ENCODE data around the gene SYT6. TPM values are rescaled to one million over a fixed set of nuclear protein-coding genes. Genes with fewer than 3 reads are reported as not detected.

The SYT6 gene
- polyA plus RNA-seq, 4 donors, result 0.04 to 0.54 (median 0.18) TPM; not detected in 1

DNA sequence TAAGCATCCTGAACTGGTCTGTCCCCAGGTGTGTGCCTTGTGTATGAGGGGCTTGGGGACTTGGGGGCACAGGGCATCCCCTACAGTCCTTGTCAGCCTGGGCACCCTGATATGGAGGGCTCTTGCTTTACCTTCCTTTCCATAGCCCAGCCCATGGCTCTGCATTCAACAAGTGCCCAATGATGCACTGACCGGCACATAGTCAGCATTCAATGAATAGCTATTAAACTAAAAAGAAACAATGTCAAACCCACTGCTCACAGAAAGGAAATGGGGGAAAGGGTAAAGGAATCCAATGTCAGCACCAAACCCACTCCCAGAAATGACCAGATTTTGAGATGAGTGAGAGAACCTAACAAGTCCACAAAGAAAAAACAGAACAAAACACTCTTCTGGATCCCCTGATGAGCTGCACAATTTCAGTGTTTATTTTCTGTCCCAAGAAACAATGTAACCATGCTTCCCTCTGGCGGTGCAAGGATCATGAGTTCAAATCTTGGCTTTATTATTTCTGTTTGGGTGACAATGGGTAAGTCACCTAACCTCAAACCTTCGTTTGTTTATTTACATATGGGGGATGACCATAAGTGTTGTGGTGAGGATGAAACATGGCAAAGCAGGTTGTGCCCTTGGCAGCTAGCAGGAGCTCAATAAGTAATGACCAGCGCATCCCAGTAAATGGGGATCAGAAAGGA lies 22.0 kb downstream of the SYT6 start:
- Histone ChIP-seq H3K36me3 (ENCODE audit: control insufficient read depth in 3 of 3, insufficient read depth in 2 of 3, low read depth in 1 of 3, low read length in 3 of 3) (no peaks in the 10 kb centered on the region), H3K27ac (ENCODE audit: low read depth in 1 of 3, low read length in 2 of 3) (no peak overlapping the region), H3K4me3 (ENCODE audit: low read depth in 1 of 3, low read length in 3 of 3) (no peak overlapping the region), H3K4me1 (ENCODE audit: control insufficient read depth in 3 of 3, insufficient read depth in 2 of 3, low read depth in 1 of 3, low read length in 2 of 3) (no peaks in the 10 kb centered on the region), H3K9me3 (ENCODE audit: control insufficient read depth in 2 of 2, insufficient read depth in 1 of 2, low read depth in 1 of 2, low read length in 1 of 2) (no peaks in the 10 kb centered on the region), H3K27me3 (ENCODE audit: control insufficient read depth in 3 of 3, insufficient read depth in 3 of 3, low read length in 3 of 3) (no peaks in the 10 kb centered on the region)
- no peak for DNase-seq
- no peak for FAIRE-seq
- WGBS, 3 donors, result 84 to 89% (median 88%) methylated on average over 4 of the region's 4 CpGs

DNA sequence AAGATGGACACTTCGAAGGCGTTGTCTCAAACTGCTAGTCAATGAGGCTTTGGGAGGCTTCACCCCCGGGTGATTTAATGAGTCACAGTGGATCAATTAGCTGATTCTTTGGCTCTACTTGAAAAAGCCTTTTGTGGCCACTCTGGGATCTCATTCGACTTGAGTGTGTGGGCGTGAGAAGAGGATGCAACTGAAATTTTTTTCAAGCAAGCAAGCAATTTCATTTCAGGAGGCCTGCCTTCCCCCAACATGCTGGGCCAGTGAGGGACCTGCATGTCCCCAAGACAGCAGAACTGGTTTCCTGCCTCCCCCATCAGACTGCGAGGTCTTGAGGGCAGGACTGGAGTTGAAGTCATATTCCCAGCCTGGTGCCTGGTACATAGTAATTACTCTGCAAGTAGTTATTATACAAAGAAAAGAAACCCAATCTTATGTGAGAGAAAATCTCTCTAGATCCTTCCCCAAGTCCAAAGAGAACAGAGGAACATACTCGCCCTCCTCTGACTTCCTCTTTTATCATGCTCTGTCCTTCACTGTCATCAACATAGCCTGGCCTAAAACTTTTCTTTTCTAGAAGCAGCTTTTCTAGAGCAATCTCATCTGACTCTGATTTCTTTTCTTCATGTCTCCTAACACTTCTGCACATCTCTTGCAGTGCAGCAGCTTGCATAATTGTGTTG lies 22.7 kb downstream of the SYT6 start:
- DNase-seq (no peak), FAIRE-seq (no peak)
- Histone ChIP-seq H3K36me3 (ENCODE audit: control insufficient read depth in 3 of 3, insufficient read depth in 2 of 3, low read depth in 1 of 3, low read length in 3 of 3) (no peaks in the 10 kb centered on the region), H3K4me3 (ENCODE audit: low read depth in 1 of 3, low read length in 3 of 3) (no peak overlapping the region), H3K27ac (ENCODE audit: low read depth in 1 of 3, low read length in 2 of 3) (no peak overlapping the region), H3K27me3 (ENCODE audit: control insufficient read depth in 3 of 3, insufficient read depth in 3 of 3, low read length in 3 of 3) (no peaks in the 10 kb centered on the region), H3K4me1 (ENCODE audit: control insufficient read depth in 3 of 3, insufficient read depth in 2 of 3, low read depth in 1 of 3, low read length in 2 of 3) (no peaks in the 10 kb centered on the region), H3K9me3 (ENCODE audit: control insufficient read depth in 2 of 2, insufficient read depth in 1 of 2, low read depth in 1 of 2, low read length in 1 of 2) (no peaks in the 10 kb centered on the region)
- WGBS, 3 donors, result 69 to 73% (median 71%) methylated on average over 7 of the region's 7 CpGs

DNA sequence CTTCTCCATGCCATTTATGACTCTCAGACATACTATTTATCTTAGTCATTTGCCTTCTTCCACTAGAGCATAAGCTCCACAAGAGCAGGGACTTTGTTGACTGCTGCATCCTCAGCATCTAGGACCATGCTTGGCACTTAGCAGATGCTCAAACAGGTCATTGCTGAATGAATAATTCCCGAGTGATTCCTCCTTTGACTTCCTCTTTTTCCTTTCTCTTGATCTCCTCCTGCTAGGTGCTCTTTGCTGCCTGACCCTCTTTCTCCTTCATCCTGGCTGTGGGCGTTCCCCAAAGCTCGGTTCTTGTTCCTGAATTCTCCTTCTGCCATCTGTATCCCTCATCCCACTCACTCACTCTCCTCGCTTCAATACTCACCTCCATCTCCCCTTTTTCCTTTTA lies 23.5 kb downstream of the SYT6 start:
- DNase-seq (no peak), FAIRE-seq (no peak)
- Histone ChIP-seq H3K27ac (ENCODE audit: low read depth in 1 of 3, low read length in 2 of 3) (no peak overlapping the region), H3K4me3 (ENCODE audit: low read depth in 1 of 3, low read length in 3 of 3) (no peak overlapping the region), H3K4me1 (ENCODE audit: control insufficient read depth in 3 of 3, insufficient read depth in 2 of 3, low read depth in 1 of 3, low read length in 2 of 3) (no peaks in the 10 kb centered on the region), H3K27me3 (ENCODE audit: control insufficient read depth in 3 of 3, insufficient read depth in 3 of 3, low read length in 3 of 3) (no peaks in the 10 kb centered on the region), H3K36me3 (ENCODE audit: control insufficient read depth in 3 of 3, insufficient read depth in 2 of 3, low read depth in 1 of 3, low read length in 3 of 3) (no peaks in the 10 kb centered on the region), H3K9me3 (ENCODE audit: control insufficient read depth in 2 of 2, insufficient read depth in 1 of 2, low read depth in 1 of 2, low read length in 1 of 2) (no peaks in the 10 kb centered on the region)
- WGBS, 3 donors, result 83 to 85% (median 85%) methylated on average over 4 of the region's 4 CpGs

DNA sequence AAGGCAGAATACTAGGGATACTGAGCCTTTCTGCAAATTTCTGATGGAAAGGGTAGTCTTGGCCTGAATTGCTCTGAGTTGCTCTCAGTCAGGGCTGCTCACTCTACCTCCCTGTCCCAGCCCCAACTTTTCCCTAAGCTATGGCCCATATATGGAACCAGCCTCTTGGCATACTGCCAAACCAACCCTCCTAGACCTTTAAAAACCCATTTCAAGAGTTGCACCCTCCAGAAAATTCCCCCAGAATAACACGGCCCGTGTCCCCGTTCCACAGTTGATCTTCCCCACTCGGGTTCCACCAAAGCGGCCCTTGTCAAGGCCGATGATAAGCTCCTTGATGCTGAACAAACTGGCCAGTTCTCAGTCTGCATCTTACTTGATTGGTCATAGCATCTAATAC lies 25.4 kb downstream of the SYT6 start:
- Histone ChIP-seq H3K27me3 (ENCODE audit: control insufficient read depth in 3 of 3, insufficient read depth in 3 of 3, low read length in 3 of 3) (no peaks in the 10 kb centered on the region), H3K36me3 (ENCODE audit: control insufficient read depth in 3 of 3, insufficient read depth in 2 of 3, low read depth in 1 of 3, low read length in 3 of 3) (no peaks in the 10 kb centered on the region), H3K9me3 (ENCODE audit: control insufficient read depth in 2 of 2, insufficient read depth in 1 of 2, low read depth in 1 of 2, low read length in 1 of 2) (no peaks in the 10 kb centered on the region), H3K4me1 (ENCODE audit: control insufficient read depth in 3 of 3, insufficient read depth in 2 of 3, low read depth in 1 of 3, low read length in 2 of 3) (no peaks in the 10 kb centered on the region), H3K4me3 (ENCODE audit: low read depth in 1 of 3, low read length in 3 of 3) (no peak overlapping the region), H3K27ac (ENCODE audit: low read depth in 1 of 3, low read length in 2 of 3) (no peak overlapping the region)
- DNase-seq (no peak), FAIRE-seq (no peak)
- 77 to 91% (median 78%) methylated on average over 6 of the region's 6 CpGs for WGBS, 3 donors

DNA sequence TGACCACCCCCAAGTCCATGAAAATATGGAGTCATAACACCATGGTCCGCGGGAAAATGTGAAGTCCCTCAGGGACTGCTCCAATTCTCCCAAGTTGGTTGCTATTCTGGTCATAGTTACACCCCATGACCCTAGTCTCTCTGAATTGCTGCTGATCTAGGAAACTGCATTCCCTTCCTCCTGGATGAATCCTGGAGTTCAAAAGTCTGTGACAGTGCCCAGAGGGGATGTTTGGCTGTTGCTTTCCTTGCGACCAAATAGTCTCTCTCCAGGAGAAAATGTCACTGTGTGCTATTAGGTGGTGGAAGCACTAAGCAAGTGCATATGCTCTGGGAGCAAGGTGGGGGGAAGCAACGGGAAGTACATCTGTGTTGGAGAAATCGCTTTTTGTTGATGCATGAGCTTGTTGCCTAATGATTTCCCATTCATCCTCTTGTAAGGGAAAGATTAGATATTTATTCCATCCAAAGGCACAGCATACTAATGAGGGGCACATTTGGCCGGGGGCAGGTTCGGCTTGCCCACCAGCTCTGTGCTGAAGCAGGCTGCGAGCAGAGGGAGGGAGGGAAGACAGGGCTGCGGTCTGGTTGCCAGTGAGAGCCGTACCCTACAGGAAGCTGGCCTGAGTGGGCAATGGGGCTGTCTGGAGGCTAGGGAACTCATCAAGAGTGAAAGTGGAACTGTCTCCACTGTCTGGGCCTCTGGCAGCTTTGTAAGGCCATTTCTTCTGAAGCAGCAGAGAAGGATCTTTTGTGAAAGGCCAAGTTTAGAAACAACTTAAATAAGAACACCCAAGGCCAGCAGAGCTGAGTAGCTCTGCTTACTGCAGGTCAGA lies 27.2 kb downstream of the SYT6 start:
- H3K4me3 ChIP-seq (ENCODE audit: low read depth in 1 of 3, low read length in 3 of 3), result no peak overlapping the region
- H3K27ac ChIP-seq (ENCODE audit: low read depth in 1 of 3, low read length in 2 of 3), result no peak overlapping the region
- H3K36me3 ChIP-seq (ENCODE audit: control insufficient read depth in 3 of 3, insufficient read depth in 2 of 3, low read depth in 1 of 3, low read length in 3 of 3), result no peaks in the 10 kb centered on the region
- H3K9me3 ChIP-seq (ENCODE audit: control insufficient read depth in 2 of 2, insufficient read depth in 1 of 2, low read depth in 1 of 2, low read length in 1 of 2), result no peaks in the 10 kb centered on the region
- DNase-seq (no peak), FAIRE-seq (no peak)
- 70 to 88% (median 77%) methylated on average over 10 of the region's 10 CpGs for WGBS, 3 donors
- no peaks in the 10 kb centered on the region for H3K27me3 ChIP-seq (ENCODE audit: control insufficient read depth in 3 of 3, insufficient read depth in 3 of 3, low read length in 3 of 3)
- H3K4me1 ChIP-seq (ENCODE audit: control insufficient read depth in 3 of 3, insufficient read depth in 2 of 3, low read depth in 1 of 3, low read length in 2 of 3), result no peaks in the 10 kb centered on the region

DNA sequence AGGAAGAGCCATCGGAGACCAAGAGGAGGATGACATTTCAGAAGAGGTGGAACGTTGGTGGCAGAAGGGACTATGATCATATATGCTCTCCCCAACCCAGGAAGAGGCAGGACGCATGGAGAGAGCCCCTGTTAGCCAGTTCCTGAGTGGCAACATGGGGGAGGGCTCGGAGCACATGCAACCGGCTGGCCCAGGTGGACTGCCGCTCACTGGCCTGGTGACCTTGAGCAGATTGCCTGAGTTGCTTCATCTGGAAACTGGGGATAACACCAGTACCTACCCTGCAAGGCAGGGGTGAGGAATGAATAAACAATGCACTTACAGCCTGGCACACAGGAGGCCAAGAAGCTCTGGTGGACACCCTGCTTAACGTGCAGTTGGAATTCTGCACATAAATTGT lies 29.0 kb downstream of the SYT6 start:
- Histone ChIP-seq H3K9me3 (ENCODE audit: control insufficient read depth in 2 of 2, insufficient read depth in 1 of 2, low read depth in 1 of 2, low read length in 1 of 2) (no peaks in the 10 kb centered on the region), H3K36me3 (ENCODE audit: control insufficient read depth in 3 of 3, insufficient read depth in 2 of 3, low read depth in 1 of 3, low read length in 3 of 3) (no peaks in the 10 kb centered on the region), H3K4me1 (ENCODE audit: control insufficient read depth in 3 of 3, insufficient read depth in 2 of 3, low read depth in 1 of 3, low read length in 2 of 3) (no peaks in the 10 kb centered on the region), H3K4me3 (ENCODE audit: low read depth in 1 of 3, low read length in 3 of 3) (no peak overlapping the region), H3K27me3 (ENCODE audit: control insufficient read depth in 3 of 3, insufficient read depth in 3 of 3, low read length in 3 of 3) (no peaks in the 10 kb centered on the region), H3K27ac (ENCODE audit: low read depth in 1 of 3, low read length in 2 of 3) (no peak overlapping the region)
- FAIRE-seq (no peak), DNase-seq (no peak)
- 90 to 92% (median 91%) methylated on average over 7 of the region's 7 CpGs for WGBS, 3 donors

DNA sequence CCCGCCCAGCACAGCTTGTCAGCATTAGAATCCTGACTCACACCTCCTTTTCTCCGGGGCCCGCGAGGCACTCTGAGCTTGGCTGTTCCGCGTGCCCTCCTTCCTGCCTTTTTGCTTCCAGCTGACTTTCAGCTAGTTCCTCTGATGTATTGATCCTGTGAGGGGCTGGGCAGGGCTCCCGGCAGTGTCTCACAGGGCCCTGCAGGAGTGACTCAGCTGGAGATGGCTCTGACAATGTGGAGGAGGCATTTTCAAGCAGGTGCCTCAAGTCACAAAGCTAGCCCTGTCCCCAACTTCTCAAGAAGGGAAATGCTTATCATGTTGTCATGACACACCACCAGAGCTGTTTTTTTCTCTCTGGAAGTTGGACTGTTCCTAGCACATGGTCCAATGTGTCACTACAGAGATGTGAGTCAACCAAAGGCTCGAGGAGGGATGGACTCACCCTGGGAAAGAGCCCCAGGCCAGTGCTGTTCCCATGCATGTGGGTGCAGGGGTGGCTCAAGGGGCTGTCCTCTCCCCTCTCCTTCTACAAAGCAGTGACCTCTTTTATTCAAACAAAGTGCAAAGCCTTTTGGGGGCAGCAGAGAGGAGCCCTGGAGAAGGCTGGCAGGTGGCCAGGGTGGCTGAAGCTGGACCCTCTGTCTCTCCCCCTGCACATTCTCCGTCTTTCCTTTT lies 30.6 kb downstream of the SYT6 start:
- Histone ChIP-seq H3K4me1 (ENCODE audit: control insufficient read depth in 3 of 3, insufficient read depth in 2 of 3, low read depth in 1 of 3, low read length in 2 of 3) (no peaks in the 10 kb centered on the region), H3K9me3 (ENCODE audit: control insufficient read depth in 2 of 2, insufficient read depth in 1 of 2, low read depth in 1 of 2, low read length in 1 of 2) (no peaks in the 10 kb centered on the region), H3K27me3 (ENCODE audit: control insufficient read depth in 3 of 3, insufficient read depth in 3 of 3, low read length in 3 of 3) (no peaks in the 10 kb centered on the region), H3K36me3 (ENCODE audit: control insufficient read depth in 3 of 3, insufficient read depth in 2 of 3, low read depth in 1 of 3, low read length in 3 of 3) (no peaks in the 10 kb centered on the region), H3K27ac (ENCODE audit: low read depth in 1 of 3, low read length in 2 of 3) (no peak overlapping the region), H3K4me3 (ENCODE audit: low read depth in 1 of 3, low read length in 3 of 3) (no peak overlapping the region)
- no peak for DNase-seq
- 75 to 83% (median 80%) methylated on average over 9 of the region's 9 CpGs for WGBS, 3 donors
- no peak for FAIRE-seq

DNA sequence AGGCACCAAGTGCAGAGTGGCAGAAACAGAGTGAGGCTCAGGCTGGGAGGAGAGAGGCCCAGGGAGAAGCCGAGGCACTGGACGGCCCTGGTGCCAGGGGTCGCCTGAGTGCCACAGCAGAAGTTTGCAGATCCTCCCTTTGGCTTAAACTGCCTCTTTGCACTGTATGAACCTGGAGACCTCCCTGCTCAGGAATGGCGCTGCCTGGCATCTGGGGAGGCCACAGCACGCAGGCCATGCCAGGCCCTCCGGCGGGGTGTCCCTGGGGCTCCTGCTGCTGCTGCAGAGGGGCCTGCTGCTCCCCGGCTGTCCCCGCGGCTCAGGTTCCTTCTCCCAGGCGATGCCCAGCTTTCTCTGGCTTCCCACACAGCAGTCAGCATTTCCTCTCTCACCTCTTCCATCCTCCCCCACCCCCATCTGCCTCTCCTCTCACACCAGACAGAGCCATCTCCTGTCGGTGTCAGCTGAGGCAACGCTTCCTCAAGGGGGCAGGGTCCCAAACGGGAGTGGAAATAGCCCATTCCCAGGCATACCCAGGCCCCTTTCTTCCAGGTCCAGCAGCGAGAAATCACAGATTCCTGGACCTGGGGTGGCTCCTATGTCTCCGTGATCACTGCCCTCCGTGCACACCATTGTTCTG lies 35.2 kb downstream of the SYT6 start:
- DNase-seq (no peak), FAIRE-seq (no peak)
- 63 to 79% (median 67%) methylated on average over 17 of the region's 17 CpGs for WGBS, 3 donors
- H3K27me3 ChIP-seq (ENCODE audit: control insufficient read depth in 3 of 3, insufficient read depth in 3 of 3, low read length in 3 of 3), result no peaks in the 10 kb centered on the region
- H3K9me3 ChIP-seq (ENCODE audit: control insufficient read depth in 2 of 2, insufficient read depth in 1 of 2, low read depth in 1 of 2, low read length in 1 of 2), result no peaks in the 10 kb centered on the region
- H3K4me1 ChIP-seq (ENCODE audit: control insufficient read depth in 3 of 3, insufficient read depth in 2 of 3, low read depth in 1 of 3, low read length in 2 of 3), result no peaks in the 10 kb centered on the region
- no peak overlapping the region for H3K27ac ChIP-seq (ENCODE audit: low read depth in 1 of 3, low read length in 2 of 3)
- no peaks in the 10 kb centered on the region for H3K36me3 ChIP-seq (ENCODE audit: control insufficient read depth in 3 of 3, insufficient read depth in 2 of 3, low read depth in 1 of 3, low read length in 3 of 3)
- H3K4me3 ChIP-seq (ENCODE audit: low read depth in 1 of 3, low read length in 3 of 3), result no peak overlapping the region
